ENCODE results near the gene DIAPH2.

The DIAPH2 gene

DNA sequence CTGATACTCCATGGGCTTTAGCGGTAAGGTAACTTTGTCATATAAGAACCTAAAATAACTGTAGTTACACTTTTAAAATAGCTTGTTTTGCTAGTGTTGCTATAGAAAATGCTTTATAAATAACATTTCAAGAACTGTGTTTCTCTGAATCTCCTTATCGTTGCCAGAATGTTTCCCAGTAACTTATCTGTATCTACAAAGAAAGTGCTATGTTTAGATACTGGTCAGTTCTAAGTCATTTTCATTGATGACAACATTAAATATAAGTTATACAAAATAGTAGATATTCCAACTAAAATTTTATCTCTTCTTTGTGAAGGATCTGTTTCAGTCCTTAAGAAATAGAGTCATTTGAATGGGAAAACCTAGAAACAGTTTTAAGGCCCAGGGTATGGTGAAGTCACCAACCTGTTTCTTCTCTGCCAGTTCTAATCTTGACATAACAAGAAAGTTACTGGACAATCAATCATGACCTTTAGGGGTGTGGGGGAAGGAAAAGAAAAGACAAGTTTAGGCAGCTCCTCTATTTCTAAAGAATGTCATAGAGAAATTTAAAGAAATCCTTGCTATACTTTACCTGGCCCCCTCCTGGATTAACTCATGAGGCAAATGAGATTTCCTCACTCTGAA lies 625.0 kb downstream of the DIAPH2 start:
- no peak for DNase-seq (ENCODE audit: low spot score)

GRCh38 chrX:97310373-97310772 lies 625.7 kb downstream of the DIAPH2 start:
- no peak for DNase-seq (ENCODE audit: low spot score)

DNA sequence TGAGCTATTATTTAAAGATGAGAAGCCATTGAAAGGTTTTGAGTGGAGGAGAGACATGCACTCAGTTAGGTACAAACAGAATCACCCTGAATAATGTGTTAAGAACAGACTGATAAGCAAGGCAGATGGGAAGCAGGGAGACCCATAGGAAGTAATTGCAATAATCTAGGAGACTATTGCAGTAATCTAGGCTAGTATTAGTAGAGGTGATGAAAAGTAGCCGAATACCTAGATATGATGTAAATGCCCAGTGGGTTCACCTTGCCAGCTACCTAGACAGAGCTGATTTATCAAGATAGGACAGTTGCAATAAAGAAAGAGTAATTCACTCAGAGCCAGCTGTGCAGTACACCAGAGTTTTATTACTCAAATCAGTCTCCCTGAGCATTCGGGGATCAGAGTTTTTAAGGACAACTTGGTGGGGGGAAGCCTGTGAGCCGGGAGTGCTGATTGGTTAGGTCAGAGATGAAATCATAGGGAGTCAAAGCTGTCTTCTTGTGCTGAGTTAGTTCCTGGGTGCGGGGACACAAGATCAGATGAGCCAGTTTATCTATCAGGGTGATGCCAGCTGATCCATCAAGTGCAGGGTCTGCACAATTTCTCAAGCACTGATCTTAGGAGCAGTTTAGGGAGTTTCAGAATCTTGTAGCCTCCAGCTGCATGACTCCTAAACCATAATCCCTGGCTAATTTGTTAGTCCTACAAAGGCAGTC lies 626.6 kb downstream of the DIAPH2 start:
- DNase-seq (ENCODE audit: low spot score): no peak

GRCh38 chrX:97314345-97314744 lies 629.7 kb downstream of the DIAPH2 start:
- no peak for DNase-seq (ENCODE audit: low spot score)

GRCh38 chrX:97315939-97316338 lies 631.3 kb downstream of the DIAPH2 start:
- no peak for DNase-seq (ENCODE audit: low spot score)

DNA sequence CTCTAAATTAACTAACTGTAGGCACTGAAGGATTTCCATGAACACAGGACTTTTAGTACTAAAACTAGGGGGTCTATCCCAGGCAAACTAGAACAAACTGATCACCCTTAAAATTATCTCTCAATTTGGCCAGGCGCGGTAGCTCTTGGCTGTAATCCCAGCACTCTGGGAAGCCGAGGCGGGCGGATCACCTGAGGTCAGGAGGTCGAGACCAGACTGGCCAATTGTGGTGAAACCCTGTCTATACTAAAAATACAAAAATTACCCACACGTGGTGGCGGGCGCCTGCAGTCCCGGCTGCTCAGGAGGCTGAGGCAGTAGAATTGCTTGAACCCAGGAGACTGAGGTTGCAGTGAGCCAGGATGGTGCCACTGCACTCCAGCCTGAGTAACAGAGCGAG lies 635.7 kb downstream of the DIAPH2 start:
- DNase-seq (ENCODE audit: low spot score): no peak

GRCh38 chrX:97322401-97322800 lies 637.8 kb downstream of the DIAPH2 start:
- DNase-seq (ENCODE audit: low spot score): no peak

DNA sequence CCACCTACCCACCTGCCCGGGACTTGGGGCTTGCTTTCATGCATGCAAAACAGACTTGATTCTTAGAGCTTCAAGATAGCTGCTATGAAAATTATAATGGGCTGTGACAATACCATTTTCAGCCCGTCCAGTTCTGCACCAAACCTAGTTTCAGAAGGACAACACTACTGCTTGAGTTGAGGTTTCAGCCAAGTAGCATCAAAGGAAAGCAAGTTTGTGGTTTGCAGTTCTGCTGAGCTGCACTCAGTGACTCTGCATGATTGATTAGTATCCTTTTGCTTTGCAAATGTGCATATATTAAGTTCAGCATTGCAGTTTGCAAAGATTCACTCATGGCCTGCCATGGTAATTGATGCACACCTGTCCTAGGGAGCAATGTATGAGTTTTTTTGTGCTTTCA lies 641.8 kb downstream of the DIAPH2 start:
- no peak for DNase-seq (ENCODE audit: low spot score)

GRCh38 chrX:97328853-97329390 lies 644.3 kb downstream of the DIAPH2 start:
- no peak for DNase-seq (ENCODE audit: low spot score)

DNA sequence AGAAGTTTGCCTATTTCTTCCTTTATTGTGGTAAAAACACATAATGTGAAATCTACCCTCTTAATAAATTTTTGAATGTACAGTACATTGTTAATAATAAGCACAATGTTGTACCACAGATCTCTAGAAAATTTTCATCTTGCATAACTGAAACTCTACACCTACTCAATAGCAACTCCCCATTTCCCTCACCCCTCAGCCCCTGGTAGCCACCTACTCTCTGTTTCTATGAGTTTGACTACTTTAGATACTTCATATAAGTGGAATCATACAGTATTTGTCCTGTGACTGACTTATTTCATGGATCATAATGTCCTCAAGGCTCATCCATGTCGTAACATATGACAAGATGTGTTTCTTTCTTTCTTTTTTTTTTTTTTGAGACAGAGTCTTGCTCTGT lies 645.5 kb downstream of the DIAPH2 start:
- DNase-seq (ENCODE audit: low spot score): no peak

- DNase-seq (ENCODE audit: low spot score): no peak
Observed at GRCh38 chrX:97332963-97333362, 648.3 kb downstream of the DIAPH2 start.

GRCh38 chrX:97334850-97335249 lies 650.2 kb downstream of the DIAPH2 start:
- DNase-seq (ENCODE audit: low spot score): no peak

- DNase-seq (ENCODE audit: low spot score): no peak
Observed at GRCh38 chrX:97344724-97345123, 660.1 kb downstream of the DIAPH2 start.

GRCh38 chrX:97358941-97359340 lies 674.3 kb downstream of the DIAPH2 start:
- no peak for DNase-seq (ENCODE audit: low spot score)

DNA sequence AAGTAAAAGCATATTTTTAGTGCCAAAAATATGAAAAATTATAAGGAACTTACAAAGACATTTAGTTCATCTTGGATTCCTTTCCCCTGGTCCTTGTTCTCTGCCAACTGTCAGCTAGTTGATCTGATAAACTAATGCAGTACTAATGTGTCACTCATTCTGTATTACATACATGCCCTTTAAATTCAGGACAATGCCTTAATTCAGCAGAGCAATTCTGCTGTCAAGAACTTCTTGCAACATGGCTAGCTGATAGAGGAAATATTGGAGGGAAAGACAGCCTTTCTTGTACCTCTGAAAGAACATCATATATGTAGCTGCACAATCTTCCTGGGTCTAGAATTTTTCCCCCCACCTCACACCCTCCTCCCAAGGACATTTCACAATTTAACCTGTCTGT lies 679.2 kb downstream of the DIAPH2 start:
- DNase-seq (ENCODE audit: low spot score): no peak

DNA sequence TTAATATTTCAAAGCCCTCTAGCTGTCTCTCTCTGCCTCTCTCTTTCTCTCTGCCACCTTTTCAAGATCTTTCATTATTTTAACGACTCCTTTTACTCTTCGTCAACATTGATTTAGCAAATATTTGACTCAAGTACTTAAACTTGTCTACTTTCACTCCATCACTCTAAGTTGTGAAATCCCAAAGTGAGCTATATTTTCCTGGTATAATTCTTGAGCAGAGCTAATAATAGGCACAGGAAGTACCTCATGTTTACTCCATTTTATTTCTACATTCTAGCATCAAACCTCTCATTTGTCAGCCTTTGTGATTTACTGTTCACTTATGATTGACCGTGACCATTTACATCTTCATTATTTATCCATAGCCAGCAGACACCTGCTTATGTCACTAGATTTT lies 681.6 kb downstream of the DIAPH2 start:
- no peak for DNase-seq (ENCODE audit: low spot score)

GRCh38 chrX:97367125-97367524 lies 682.5 kb downstream of the DIAPH2 start:
- DNase-seq (ENCODE audit: low spot score): no peak

- no peak for DNase-seq (ENCODE audit: low spot score)
Observed at GRCh38 chrX:97369947-97370346, 685.3 kb downstream of the DIAPH2 start.

GRCh38 chrX:97372001-97372766 lies 687.5 kb downstream of the DIAPH2 start:
- DNase-seq (ENCODE audit: low spot score): no peak

DNA sequence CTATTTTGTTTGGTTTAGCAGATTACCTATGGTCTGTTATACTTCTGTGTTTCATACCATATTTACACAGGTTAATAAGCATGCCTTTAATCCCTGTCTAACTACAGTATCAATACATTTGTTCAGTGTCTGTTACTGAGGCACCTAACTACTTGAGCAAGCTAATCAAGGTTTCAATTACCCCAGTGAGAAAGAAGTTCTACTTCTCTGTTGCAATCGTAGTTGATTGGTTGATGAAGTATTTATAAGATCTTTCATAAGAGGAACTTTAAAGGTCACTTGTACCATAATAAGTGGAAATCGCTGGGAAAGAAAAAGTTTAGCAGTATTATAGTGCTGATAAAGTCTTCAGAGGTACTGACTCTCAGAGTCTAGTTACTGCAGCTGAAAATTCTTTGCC lies 689.6 kb downstream of the DIAPH2 start:
- DNase-seq (ENCODE audit: low spot score): no peak

DNA sequence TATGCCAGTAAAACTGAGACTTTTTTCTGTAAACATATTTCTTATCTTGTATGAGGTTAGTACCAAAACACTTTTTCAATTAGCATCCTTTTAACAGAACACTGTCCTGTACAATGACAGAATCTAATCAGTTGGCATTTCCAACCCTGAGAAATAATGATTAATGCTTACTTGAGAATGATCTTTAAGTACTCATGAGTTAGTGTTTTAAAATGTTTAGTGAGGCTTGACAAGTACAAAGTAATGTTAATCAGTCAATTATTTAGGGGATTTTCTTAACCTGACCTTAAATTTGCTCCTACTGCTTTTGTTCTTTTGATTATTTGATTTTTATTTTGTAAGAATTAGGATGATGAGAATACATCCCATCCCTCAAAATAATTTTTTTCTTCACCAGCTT lies 695.6 kb downstream of the DIAPH2 start:
- DNase-seq (ENCODE audit: low spot score): no peak

DNA sequence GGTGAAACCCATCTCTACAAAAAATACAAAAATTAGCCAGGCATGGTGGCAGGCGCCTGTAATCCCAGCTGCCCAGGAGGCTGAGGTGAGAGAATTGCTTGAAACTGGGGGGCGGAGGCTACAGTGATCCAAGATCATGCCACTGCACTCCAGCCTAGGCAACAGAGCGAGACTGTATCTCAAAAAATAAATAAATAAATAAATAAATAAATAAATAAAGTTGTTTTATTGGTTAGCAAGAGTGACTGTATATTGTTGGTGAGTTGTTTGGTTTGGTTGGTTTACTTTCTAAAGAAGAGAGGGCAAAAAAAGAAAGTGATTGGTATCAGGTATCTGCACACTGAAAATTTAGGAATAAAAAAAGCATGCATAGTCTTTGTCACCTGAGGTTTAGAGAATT lies 700.0 kb downstream of the DIAPH2 start:
- DNase-seq (ENCODE audit: low spot score): no peak

GRCh38 chrX:97387004-97387403 lies 702.4 kb downstream of the DIAPH2 start:
- DNase-seq (ENCODE audit: low spot score): no peak
